Measurements from ENCODE around the gene PSMA3.
A peak's percentile ranks its signal among the peaks of the same experiment; 100 is the strongest.

Gene PSMA3

GRCh38 chr14:58272588-58273372, 28.1 kb downstream of the PSMA3 start:
- no peak for DNase-seq

GRCh38 chr14:58274881-58275280, 30.2 kb downstream of the PSMA3 start:
- DNase-seq = no peak

GRCh38 chr14:58275527-58276190, 31.0 kb downstream of the PSMA3 start:
- DNase-seq = no peak

GRCh38 chr14:58276208-58276607, 31.6 kb downstream of the PSMA3 start:
- no peak for DNase-seq

- no peak for DNase-seq
These were observed 33.5 kb downstream of the PSMA3 start for GRCh38 chr14:58278177-58278576.

GRCh38 chr14:58280954-58281787, 36.5 kb downstream of the PSMA3 start:
- DNase-seq = no peak

- DNase-seq = no peak
These were observed 37.3 kb downstream of the PSMA3 start for GRCh38 chr14:58281969-58282368.

GRCh38 chr14:58282925-58283593, 38.4 kb downstream of the PSMA3 start:
- DNase-seq = no peak

GRCh38 chr14:58283730-58284129, 39.1 kb downstream of the PSMA3 start:
- DNase-seq = no peak

GRCh38 chr14:58285132-58285531, 40.5 kb downstream of the PSMA3 start:
- DNase-seq = no peak

GRCh38 chr14:58287607-58288042, 43.0 kb downstream of the PSMA3 start:
- DNase-seq = no peak

- no peak for DNase-seq
These were observed 43.6 kb downstream of the PSMA3 start for GRCh38 chr14:58288106-58288792.

- no peak for DNase-seq
These were observed 47.0 kb downstream of the PSMA3 start for GRCh38 chr14:58291646-58292045.

GRCh38 chr14:58292187-58292586, 47.5 kb downstream of the PSMA3 start:
- no peak for DNase-seq

GRCh38 chr14:58294201-58294600, 49.6 kb downstream of the PSMA3 start:
- no peak for DNase-seq

GRCh38 chr14:58296726-58297125, 52.1 kb downstream of the PSMA3 start:
- DNase-seq = no peak

- DNase-seq = no peak
These were observed 52.7 kb downstream of the PSMA3 start for GRCh38 chr14:58297412-58297761.

- peak; percentile 97 for DNase-seq
These were observed 53.3 kb downstream of the PSMA3 start for GRCh38 chr14:58297762-58298476.

- no peak for DNase-seq
These were observed 54.1 kb downstream of the PSMA3 start, which contains the start of gene ARID4A for GRCh38 chr14:58298477-58299400. ARID4A (plus strand) TSS chr14:58298555; CDS start chr14:58299855, 1,300 bp downstream.
